Dendritic cell treated with granulocyte-macrophage colony-stimulating factor and Interleukin-4, amounts not matched to agents 40 ng/mL and 50 ng/mL, for 4 days (primary cell): ENCODE data around the gene NRXN2.
"Not testable (repeated sequence)": the region's sequence is repeated elsewhere in the genome, so short reads cannot be mapped to it uniquely, and the experiment has no call there.

ENCODE experiments used
- H3K27ac Mint-ChIP-seq: one replicate; pipeline ENCODE4 v1.8.0; 2022; ENCODE audit warnings: mild to moderate bottlenecking, mixed read lengths
- H3K27me3 Mint-ChIP-seq: one replicate; pipeline ENCODE4 v1.8.0; 2022; ENCODE audit warnings: mild to moderate bottlenecking, mixed read lengths
- H3K36me3 Mint-ChIP-seq: one replicate; pipeline ENCODE4 v1.8.0; 2022; ENCODE audit warnings: low read depth, mixed read lengths
- H3K4me1 Mint-ChIP-seq: one replicate; pipeline ENCODE4 v1.8.0; 2022; ENCODE audit warnings: low read depth, mixed read lengths
- H3K4me3 Mint-ChIP-seq: one replicate; pipeline ENCODE4 v1.8.0; 2022; ENCODE audit warnings: mild to moderate bottlenecking, moderate library complexity, mixed read lengths
- H3K9me3 Mint-ChIP-seq: one replicate; pipeline ENCODE4 v1.8.0; 2022; ENCODE audit warnings: mixed read lengths
- intact Hi-C: fragments of 100-400 bp; cut with micrococcal nuclease; formaldehyde crosslinking; loops from one replicate; pipeline ENCODE4 v1.15.0; 2022

Gene NRXN2

DNA sequence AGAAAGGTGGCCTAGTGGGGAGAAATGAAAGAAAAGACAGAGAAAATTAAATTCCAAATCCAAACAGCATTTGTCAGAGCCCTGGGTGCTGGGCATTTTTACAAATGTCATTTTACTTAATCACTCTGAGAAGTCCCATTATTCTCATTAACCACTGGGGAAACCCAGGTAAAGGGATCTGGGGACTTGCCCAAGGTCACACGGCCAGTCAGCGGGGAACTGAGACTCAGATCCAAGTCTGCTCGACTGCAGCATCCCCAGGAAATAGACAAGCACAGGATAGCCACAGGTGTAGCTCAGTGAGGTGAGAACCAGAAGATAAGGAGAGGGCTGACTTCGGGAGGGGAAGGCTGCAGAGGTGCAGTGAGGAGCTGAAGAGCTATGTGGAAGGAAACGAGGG, 7.9 kb downstream of the NRXN2 start:
- Mint-ChIP-seq H3K27ac (no peak overlapping the region), H3K9me3 (no peaks in the 10 kb centered on the region), H3K4me3 (no peak overlapping the region), H3K4me1 (peaks cover 12% of the 10 kb centered on the region), H3K27me3 (peaks cover 81% of the 10 kb centered on the region), H3K36me3 (no peaks in the 10 kb centered on the region)
- intact Hi-C loops = no loop called here

DNA sequence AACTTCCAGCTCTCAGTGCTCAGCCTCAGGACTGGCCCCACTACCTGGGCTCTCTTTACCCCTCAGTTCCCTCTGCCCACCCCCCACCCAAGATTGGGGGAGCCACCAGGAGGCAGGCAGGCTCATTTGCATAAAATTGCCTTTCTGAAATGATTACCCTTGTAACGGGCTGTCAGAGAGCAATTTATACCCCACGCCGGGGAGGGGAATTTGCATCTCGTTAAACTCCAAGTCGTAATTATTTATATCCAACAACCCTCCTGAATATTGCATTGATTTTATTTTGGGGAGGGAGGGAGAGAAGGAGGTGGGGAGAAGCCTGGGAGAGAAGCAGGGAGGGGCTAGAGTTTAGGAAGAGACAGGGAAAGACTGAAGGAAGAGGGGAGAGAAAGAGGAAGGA, 8.3 kb downstream of the NRXN2 start:
- Mint-ChIP-seq H3K4me3 (no peak overlapping the region), H3K9me3 (no peaks in the 10 kb centered on the region), H3K27ac (no peak overlapping the region), H3K27me3 (peaks cover 83% of the 10 kb centered on the region), H3K4me1 (peaks cover 16% of the 10 kb centered on the region), H3K36me3 (no peaks in the 10 kb centered on the region)
- intact Hi-C loops = no loop called here

DNA sequence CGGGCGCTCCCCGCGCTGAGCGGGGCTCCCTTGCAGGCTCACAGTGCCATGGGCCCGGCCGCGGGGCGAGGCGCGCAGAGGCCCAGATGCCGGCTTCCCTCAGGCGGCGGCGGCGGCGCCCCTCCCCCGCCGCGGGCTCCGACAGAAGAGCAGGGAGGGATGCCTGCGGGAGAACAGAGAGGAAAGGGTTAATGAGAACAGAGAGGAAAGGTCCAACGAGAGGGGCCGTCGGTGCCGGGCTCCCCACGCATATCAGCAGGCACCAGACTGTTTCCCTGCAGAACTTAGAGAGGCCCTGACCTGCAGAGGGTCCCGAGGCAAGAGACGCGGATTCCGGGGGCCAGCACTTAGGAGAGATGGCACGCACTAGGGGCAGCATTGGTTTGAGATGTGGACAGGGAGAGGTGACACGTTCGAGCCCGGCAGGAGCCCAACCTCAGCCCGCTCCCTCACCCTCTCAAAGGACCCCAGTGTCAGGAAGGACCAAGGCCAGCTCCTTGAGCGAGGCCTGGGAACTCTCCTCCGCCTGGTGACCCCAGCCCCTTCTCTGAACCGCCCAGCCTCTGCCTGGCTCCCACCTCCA, 9.1 kb downstream of the NRXN2 start:
- Mint-ChIP-seq H3K4me1 (peaks cover 20% of the 10 kb centered on the region), H3K9me3 (no peaks in the 10 kb centered on the region), H3K4me3 (no peak overlapping the region), H3K27me3 (peaks cover 86% of the 10 kb centered on the region), H3K27ac (no peak overlapping the region), H3K36me3 (no peaks in the 10 kb centered on the region)
- intact Hi-C loops = no loop called here

DNA sequence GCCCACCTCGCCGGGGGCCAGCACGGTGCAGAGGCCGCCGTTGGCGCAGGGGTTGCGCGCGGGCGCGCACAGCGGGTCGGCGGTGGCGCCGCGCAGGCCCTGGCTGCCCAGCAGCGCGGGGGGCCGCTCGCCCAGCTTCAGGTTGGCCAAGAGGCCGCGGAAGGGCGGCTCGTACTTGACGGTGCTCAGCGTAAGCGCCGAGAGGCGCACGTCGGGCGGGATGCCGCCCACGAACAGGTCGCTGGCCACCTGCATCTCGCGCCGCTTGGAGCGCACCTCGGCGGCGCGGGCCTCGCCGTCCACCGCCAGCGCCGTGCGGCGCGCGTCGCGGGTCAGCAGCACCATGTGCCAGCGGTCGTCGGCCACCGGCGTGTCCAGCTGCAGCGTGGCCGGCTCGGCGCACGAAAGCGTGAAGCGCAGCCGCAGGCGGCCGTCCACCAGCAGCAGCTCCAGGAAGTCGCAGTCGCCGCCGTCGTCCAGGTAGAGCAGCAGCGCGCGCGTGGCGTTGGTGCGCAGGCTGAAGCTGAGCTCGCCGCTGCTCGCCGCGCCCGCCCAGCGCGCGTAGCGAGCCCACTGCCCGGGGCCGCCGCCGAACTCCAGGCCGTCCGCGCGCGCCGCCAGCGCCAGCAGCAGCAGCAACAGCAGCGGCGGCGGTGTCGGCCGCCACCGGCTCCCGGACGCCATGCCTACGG, 9.8 kb downstream of the NRXN2 start:
- peaks cover 20% of the 10 kb centered on the region for H3K4me1 Mint-ChIP-seq
- no peak overlapping the region for H3K4me3 Mint-ChIP-seq
- no peaks in the 10 kb centered on the region for H3K9me3 Mint-ChIP-seq
- H3K36me3 Mint-ChIP-seq = no peaks in the 10 kb centered on the region
- peaks cover 83% of the 10 kb centered on the region for H3K27me3 Mint-ChIP-seq
- intact Hi-C loops = no loop called here
- H3K27ac Mint-ChIP-seq = no peak overlapping the region

DNA sequence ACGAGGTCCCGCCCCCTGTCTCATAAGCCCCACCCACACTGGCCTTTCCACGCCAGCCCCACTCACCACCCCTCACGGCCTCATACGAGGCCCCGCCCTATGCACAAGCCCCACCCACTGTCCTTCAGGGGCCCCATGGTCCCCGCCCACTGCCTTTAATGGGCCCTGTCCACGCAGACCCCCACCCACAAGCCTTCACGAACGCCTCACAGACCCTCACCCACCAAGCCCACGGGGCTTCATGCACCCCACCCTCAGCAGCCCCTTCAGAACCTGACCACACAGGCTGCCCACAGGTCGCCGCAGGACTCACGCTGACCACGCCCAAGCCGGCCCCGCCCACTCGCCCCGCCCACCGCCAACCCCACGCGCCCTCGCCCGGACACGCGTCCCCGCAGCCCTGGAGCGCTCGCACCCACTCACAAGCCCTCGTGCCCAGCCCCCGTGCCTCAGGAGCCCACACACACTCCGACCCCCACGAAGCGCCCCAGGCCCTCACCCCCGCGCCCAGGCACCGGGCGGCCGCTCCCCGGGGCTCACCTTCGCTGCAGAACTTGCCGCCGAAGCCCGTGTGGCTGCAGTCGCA, 10.5 kb downstream of the NRXN2 start:
- H3K27me3 Mint-ChIP-seq = peaks cover 81% of the 10 kb centered on the region
- H3K27ac Mint-ChIP-seq = no peak overlapping the region
- no peaks in the 10 kb centered on the region for H3K9me3 Mint-ChIP-seq
- H3K36me3 Mint-ChIP-seq = no peaks in the 10 kb centered on the region
- intact Hi-C loops = no loop called here
- peaks cover 20% of the 10 kb centered on the region for H3K4me1 Mint-ChIP-seq
- peak overlapping the region; percentile 21 for H3K4me3 Mint-ChIP-seq

DNA sequence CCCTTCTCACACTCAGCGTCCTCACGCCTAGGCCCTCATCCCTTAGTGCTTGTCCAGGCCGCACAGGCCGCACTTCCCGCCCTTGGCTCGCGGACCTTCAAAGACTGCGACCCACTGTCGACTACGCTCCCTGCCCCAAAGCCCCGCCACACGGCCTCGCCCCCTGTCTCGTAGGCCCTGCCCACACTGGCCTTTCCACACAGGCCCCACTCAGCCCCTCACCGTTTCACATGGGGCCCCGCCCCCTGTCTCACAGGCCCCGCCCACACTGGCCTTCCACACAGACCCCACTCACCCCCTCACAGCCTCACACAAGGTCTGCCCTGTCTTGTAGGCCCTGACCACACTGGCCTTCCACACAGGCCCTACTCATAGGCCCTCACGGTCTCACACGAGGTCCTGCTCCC, 11.0 kb downstream of the NRXN2 start:
- H3K9me3 Mint-ChIP-seq = no peaks in the 10 kb centered on the region
- H3K36me3 Mint-ChIP-seq = no peaks in the 10 kb centered on the region
- no peak overlapping the region for H3K27ac Mint-ChIP-seq
- peaks cover 20% of the 10 kb centered on the region for H3K4me1 Mint-ChIP-seq
- intact Hi-C loops = no loop called here
- H3K4me3 Mint-ChIP-seq = peak overlapping the region; percentile 21
- peaks cover 75% of the 10 kb centered on the region for H3K27me3 Mint-ChIP-seq

DNA sequence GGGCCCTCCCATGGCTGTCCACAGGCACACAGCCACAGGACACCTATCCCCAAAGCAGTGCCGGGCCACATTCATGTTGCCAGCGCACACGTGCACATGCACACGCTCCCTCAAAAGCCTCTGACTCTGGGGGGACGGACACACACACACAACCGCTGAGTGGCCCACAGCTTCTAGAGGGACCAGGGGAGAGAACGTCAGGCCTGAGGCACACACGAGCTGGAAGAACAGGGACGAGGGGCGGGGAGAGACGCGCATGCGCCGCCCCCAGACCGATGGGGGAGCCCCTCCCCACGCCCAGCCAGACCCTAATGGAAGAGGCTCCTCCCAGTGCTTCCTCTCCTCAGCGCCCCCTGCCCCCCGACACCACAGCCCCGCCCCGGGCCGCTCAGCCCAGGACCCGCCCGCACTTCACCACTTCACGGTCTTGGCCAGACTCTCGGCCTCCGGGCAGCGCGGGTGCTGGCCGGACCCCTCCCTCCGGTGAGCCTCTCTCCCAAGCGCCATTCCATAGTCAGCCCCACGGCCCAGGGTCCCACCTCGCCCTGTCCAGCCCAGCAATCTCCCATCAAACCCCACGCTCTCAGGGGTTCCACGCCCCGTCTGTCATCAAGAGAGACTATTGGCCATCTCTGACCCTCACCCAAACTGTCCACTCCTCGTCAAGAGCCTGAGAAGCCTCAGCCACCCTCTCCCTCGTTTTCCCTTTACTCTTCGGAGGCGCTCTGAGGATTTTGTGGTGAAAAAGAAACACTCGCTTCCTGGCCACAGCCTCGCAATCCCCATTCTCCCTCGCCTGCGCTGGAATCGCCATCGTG, 11.7 kb downstream of the NRXN2 start:
- intact Hi-C loops = no loop called here
- Mint-ChIP-seq H3K4me1 (peaks cover 20% of the 10 kb centered on the region), H3K27ac (no peak overlapping the region), H3K4me3 (no peak overlapping the region), H3K27me3 (peaks cover 72% of the 10 kb centered on the region), H3K36me3 (no peaks in the 10 kb centered on the region), H3K9me3 (no peaks in the 10 kb centered on the region)

DNA sequence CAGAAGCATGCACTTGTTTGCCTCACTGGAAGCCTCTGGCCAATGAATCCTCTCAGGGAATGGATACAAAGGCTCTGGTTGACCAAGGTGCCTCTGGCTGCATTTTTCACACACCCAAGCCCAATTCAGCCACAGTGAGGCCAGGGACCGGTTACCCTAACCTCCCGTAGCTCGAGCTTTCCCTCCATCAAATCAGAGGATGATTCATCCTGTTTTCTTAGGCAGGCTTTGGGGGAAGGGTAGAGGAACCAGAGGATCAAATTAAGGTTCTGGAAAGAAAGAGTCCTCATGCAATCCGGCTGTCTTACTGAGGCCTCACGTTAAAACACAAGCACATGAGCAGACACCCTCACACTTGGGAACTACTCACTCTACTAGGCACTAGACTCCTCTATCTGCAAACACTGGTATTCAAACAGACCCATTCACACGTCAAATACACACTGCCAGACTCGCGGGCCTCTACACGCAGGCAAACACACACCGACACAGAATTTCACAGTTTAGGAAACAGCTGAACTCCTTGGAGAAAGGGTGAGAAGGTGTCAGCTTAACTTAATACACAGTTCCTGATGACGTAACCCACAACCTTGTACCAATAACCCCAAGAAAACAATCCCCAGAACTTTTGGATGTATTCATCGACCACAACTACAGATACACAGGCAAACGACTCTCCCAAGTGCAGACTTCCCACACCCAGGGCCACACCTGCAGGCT, 12.4 kb downstream of the NRXN2 start:
- no peaks in the 10 kb centered on the region for H3K36me3 Mint-ChIP-seq
- H3K4me1 Mint-ChIP-seq = peaks cover 20% of the 10 kb centered on the region
- H3K4me3 Mint-ChIP-seq = no peak overlapping the region
- intact Hi-C loops = no loop called here
- no peak overlapping the region for H3K27ac Mint-ChIP-seq
- peaks cover 67% of the 10 kb centered on the region for H3K27me3 Mint-ChIP-seq
- no peaks in the 10 kb centered on the region for H3K9me3 Mint-ChIP-seq

DNA sequence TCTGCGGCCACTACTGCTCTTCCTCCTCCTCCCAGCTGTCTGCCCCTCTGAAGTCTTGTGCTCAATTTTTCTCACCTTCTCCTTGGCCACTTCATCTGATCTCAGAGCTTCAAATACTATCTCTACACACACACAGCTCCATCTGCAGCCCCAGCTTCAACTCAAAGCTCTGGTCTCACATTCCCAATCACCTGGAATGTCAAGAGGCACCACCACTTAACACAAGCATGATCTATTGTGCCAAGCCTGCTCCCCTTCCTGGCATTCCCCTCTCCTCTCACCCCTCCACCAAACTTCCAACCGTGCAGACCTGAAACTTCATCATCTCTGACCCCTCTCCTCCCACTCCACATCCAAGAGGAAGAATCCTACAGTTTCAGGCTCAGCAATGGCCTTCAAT, 17.5 kb downstream of the NRXN2 start:
- Mint-ChIP-seq H3K4me1 (peaks cover 8% of the 10 kb centered on the region), H3K36me3 (no peaks in the 10 kb centered on the region), H3K9me3 (no peaks in the 10 kb centered on the region)

DNA sequence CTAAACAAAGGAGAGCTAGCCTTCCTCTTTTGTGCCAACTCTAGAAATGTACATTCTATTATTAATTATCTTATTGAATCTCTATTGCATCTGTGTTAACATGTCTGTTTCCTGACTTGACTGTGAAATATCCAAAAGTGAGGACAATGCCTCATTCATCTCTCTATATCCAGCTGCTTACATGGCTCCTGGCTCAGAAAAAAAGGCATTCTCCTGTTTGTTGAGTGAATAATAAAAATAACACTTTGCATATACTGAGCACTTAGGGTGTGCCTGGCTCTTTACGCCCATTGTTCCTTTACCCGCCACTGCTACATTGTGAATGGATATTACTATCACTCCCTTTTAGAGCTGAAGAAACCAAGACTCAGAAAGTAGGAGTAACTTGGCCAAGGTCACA, 19.9 kb downstream of the NRXN2 start:
- no peaks in the 10 kb centered on the region for H3K4me1 Mint-ChIP-seq
- H3K4me3 Mint-ChIP-seq = no peak overlapping the region
- no peaks in the 10 kb centered on the region for H3K9me3 Mint-ChIP-seq

More for the DNA sequence above, 17.5 kb downstream of the NRXN2 start:
- no peak overlapping the region for H3K4me3 Mint-ChIP-seq
- intact Hi-C loops = no loop called here
- H3K27ac Mint-ChIP-seq = no peak overlapping the region
- H3K27me3 Mint-ChIP-seq = peaks cover 45% of the 10 kb centered on the region

DNA sequence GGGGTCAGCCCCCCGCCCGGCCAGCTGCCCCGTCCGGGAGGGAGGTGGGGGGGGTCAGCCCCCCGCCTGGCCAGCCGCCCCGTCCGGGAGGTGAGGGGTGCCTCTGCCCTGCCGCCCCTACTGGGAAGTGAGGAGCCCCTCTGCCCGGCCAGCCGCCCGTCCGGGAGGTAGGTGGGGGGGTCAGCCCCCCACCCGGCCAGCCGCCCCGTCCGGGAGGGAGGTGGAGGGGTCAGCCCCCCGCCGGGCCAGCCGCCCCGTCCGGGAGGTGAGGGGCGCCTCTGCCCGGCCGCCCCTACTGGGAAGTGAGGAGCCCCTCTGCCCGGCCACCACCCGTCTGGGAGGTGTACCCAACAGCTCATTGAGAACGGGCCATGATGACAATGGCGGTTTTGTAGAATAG, 21.0 kb downstream of the NRXN2 start:
- H3K27ac Mint-ChIP-seq, intact Hi-C loops, H3K36me3 Mint-ChIP-seq, H3K4me3 Mint-ChIP-seq, H3K9me3 Mint-ChIP-seq, H3K4me1 Mint-ChIP-seq: not testable (repeated sequence)
- peaks cover 32% of the 10 kb centered on the region for H3K27me3 Mint-ChIP-seq

More for the DNA sequence above, 19.9 kb downstream of the NRXN2 start:
- H3K27ac Mint-ChIP-seq = no peak overlapping the region
- peaks cover 28% of the 10 kb centered on the region for H3K27me3 Mint-ChIP-seq
- intact Hi-C loops = no loop called here
- H3K36me3 Mint-ChIP-seq = no peaks in the 10 kb centered on the region

DNA sequence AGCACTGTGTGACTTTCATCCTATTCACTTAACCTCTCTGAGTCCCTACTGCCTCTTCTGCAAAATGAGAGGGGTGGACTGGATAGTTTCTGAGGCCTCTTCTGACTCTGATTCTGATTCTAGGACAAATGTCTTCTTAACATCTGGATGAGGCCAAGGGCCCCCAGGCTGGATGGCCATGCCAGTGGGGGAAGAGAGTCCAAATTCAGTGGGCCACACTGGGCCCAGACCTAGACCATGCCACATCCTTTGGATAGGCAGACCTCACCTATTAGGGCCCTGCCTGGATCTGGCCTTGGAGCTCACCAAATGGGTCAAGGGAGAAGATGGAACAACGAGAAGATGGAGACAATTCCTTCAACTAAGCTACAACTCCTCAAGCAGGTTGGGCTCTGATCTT, 24.6 kb downstream of the NRXN2 start:
- peaks cover 38% of the 10 kb centered on the region for H3K27me3 Mint-ChIP-seq
- no peak overlapping the region for H3K4me3 Mint-ChIP-seq
- no peak overlapping the region for H3K27ac Mint-ChIP-seq
- H3K9me3 Mint-ChIP-seq = no peaks in the 10 kb centered on the region
- H3K36me3 Mint-ChIP-seq = no peaks in the 10 kb centered on the region
- H3K4me1 Mint-ChIP-seq = no peaks in the 10 kb centered on the region
- intact Hi-C loops = no loop called here

DNA sequence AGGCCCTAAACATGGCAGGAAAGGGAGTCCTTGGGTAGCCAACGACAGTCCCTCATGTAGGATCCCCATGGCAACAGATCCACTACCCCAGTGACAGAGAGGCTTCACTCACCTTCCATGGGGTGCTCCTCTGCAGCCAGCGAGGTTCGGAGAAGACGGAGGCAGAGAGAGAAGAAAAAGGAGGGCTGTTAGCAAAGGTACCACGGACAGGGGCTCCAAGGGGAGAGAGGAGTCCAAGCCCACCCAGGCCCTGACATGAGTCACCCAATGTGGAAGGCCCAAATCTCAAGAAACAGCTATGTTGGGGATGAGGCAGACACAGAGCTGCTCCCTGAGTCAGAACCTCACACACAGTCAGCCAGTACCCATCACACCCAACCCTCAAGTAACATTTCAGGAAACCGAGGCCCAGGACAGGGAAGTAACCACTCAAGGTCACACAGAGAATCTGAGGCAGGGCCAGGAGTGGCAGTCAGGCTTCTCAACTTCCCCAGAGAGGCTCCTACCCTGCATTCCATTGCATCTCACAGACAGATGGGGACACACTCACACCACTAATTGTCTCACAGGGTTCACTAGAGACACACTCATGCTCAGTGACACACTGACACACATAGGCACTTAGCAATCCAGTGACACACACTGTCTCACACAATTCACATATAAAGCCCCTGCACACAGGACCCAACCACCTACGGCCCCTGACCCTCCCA, 25.2 kb downstream of the NRXN2 start:
- Mint-ChIP-seq H3K4me3 (no peak overlapping the region), H3K27ac (no peak overlapping the region), H3K27me3 (peaks cover 44% of the 10 kb centered on the region), H3K36me3 (no peaks in the 10 kb centered on the region), H3K4me1 (peaks cover 5% of the 10 kb centered on the region), H3K9me3 (no peaks in the 10 kb centered on the region)
- intact Hi-C loops = no loop called here
